OCI-LY3 (cell line): Measurements from ENCODE around the gene MGAT4A.

Source experiments
- EZH2phosphoT487 ChIP-seq: fragments of 200-600 bp; shearing (Covaris generic); IDR thresholded peaks from 2 replicates; pipeline ENCODE4 v1.6.1; 2018; ENCODE audit warnings: antibody characterized with exemption, mixed run types, low read depth
- TF ChIP-seq, protein P1 (sequence below): fragments of 200-600, 300-600 bp; sonication (generic); IDR thresholded peaks from 2 replicates; pipeline ENCODE4 v1.5.1; 2014; ENCODE audit warnings: antibody characterized with exemption, low read length, low read depth

GRCh38 chr2:98586551-98587140, 144.3 kb downstream of the MGAT4A start:
- TF ChIP-seq, protein P1, sequence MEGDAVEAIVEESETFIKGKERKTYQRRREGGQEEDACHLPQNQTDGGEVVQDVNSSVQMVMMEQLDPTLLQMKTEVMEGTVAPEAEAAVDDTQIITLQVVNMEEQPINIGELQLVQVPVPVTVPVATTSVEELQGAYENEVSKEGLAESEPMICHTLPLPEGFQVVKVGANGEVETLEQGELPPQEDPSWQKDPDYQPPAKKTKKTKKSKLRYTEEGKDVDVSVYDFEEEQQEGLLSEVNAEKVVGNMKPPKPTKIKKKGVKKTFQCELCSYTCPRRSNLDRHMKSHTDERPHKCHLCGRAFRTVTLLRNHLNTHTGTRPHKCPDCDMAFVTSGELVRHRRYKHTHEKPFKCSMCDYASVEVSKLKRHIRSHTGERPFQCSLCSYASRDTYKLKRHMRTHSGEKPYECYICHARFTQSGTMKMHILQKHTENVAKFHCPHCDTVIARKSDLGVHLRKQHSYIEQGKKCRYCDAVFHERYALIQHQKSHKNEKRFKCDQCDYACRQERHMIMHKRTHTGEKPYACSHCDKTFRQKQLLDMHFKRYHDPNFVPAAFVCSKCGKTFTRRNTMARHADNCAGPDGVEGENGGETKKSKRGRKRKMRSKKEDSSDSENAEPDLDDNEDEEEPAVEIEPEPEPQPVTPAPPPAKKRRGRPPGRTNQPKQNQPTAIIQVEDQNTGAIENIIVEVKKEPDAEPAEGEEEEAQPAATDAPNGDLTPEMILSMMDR, result no peak
- no peak for TF ChIP-seq EZH2phosphoT487
